GM21360 (cell line): ENCODE data around the gene NPAS3.

Source experiments
- ATAC-seq: cut with Tn5 transposase; IDR thresholded peaks from one replicate; pipeline ENCODE4 v1.9.1; 2021; ENCODE audit warnings: mild to moderate bottlenecking, moderate library complexity; ENCODE audit not compliant: unreplicated experiment

The NPAS3 gene

GRCh38 chr14:33846100-33846824, 907.6 kb downstream of the NPAS3 start:
- no peak for ATAC-seq

DNA sequence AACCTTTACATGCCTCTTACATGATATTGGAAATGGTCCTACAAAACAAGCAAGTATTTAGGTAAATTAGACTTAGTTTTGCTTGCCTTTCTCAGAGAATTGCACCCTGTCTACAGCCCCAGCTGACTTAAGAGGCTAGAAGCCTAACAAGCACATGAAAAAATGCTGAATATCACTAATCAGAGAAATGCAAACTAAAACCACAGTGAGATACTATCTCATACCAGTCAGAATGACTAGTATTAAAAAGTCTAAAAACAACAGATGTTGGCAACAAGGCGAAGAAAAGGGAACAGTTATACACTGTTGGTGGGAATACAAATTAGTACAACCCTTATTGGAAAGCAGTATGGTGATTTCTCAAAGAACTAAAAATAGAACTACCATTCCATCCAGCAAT, 908.4 kb downstream of the NPAS3 start:
- no peak for ATAC-seq

GRCh38 chr14:33848009-33848408, 909.3 kb downstream of the NPAS3 start:
- no peak for ATAC-seq

GRCh38 chr14:33848706-33849454, 910.2 kb downstream of the NPAS3 start:
- ATAC-seq: no peak

GRCh38 chr14:33849455-33849801, 910.7 kb downstream of the NPAS3 start:
- ATAC-seq: no peak

- no peak for ATAC-seq
Measured at GRCh38 chr14:33850826-33851225, 912.1 kb downstream of the NPAS3 start.

DNA sequence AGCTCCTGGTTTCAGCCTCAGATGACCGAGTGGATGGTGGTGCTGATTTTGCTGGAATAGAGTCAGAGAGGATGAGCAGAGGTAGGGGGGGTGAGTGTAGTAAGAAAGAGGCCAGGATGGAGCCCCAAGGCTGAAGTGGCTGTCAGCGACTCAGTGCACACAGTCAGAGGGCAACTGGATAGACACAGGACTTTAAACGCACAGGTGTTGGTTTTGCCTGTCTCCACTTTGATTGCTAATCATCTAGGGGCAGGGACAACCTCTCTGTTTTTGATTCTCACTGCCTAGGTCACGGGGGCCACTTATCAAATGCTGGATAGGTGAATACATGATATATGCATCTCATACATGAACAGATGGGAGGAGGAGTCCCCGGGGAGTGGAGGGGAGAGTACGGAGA, 912.7 kb downstream of the NPAS3 start:
- no peak for ATAC-seq

- ATAC-seq: no peak
Measured at GRCh38 chr14:33851931-33852330, 913.3 kb downstream of the NPAS3 start.
